ENCODE data around the gene DDX6.
"Not testable (repeated sequence)": the region's sequence is repeated elsewhere in the genome, so short reads cannot be mapped to it uniquely, and the experiment has no call there.

DDX6 gene, protein sequence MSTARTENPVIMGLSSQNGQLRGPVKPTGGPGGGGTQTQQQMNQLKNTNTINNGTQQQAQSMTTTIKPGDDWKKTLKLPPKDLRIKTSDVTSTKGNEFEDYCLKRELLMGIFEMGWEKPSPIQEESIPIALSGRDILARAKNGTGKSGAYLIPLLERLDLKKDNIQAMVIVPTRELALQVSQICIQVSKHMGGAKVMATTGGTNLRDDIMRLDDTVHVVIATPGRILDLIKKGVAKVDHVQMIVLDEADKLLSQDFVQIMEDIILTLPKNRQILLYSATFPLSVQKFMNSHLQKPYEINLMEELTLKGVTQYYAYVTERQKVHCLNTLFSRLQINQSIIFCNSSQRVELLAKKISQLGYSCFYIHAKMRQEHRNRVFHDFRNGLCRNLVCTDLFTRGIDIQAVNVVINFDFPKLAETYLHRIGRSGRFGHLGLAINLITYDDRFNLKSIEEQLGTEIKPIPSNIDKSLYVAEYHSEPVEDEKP
- 474 reads per million, percentile 98 among the genes with 10 or more reads in this experiment for total RNA-seq

GRCh38 chr11:118791111-118791960 lies at the start of gene DDX6:
Gene DDX6 (minus strand): TSS chr11:118791164. CDS start chr11:118786251, 4,913 bp downstream.
- DNase-seq: peak; percentile 88

GRCh38 chr11:118838905-118839553 lies 48.1 kb upstream of the DDX6 start:
- no peak for DNase-seq

DNA sequence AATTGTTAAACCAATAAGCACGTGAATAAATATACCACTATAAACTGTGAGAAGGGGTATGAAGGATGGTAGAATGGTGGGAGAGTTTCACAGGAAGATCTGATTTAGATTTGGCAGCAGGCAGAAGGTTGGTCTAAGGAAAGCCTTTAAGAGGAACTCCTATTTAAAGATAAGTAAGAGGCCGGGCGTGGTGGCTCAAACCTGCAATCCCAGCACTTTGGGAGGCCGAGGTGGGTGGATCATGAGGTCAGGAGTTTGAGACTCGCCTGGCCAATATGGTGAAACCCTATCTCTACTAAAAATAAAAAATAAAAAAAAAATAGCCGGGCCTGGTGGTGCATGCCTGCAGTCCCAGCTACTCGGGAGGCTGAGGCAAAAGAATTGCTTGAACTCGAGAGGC lies 46.9 kb upstream of the DDX6 start:
- DNase-seq: no peak

DNA sequence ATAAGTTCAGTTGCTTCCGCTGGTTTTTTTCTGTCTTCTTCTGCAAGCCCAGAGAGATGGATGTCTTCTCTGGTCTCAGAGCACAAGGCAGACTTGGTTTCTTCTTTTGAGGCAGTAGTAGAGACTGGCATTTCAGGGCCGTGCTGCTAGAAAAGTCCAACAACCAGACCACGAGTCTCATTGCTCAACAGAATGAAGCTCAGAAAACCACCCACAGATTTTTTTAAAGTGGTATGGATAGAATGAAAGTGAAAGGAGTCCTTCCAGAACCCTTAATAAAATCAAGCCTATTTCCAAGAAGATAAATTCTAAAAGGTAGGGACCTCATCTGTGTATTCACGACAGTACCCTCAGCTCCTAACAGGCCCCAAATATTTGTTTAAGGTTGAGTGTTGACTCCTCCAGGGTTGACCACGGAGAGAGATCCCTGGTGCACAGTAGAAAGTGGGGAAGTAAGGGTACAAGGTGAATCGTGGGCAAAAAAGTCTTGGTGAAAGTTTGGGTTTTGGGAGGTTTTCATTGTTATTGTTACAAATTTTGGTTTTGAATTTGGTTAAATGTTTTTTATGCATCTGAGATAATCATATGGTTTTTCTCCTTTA lies 43.6 kb upstream of the DDX6 start:
- DNase-seq: no peak

DNA sequence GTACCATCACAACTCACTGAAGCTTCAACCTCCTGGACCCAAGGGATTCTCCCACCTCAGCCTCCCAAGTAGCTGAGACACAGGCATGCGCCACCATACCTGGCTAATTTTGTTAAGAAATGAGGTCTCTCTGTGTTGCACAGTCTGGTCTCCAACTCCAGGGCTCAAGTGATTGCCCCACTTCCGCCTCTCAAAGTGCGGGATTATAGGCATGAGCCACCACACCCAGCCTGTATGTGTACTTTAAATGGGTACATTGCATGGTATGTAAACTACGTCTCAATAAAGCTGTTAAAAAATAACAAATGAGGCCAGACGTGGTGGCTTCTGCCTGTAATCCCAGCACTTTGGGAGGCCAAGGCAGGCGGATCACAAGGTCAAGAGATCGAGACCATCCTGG lies 36.2 kb upstream of the DDX6 start:
- no peak for DNase-seq

- DNase-seq: not testable (repeated sequence)
Measured at GRCh38 chr11:118822936-118823510, 32.1 kb upstream of the DDX6 start.

DNA sequence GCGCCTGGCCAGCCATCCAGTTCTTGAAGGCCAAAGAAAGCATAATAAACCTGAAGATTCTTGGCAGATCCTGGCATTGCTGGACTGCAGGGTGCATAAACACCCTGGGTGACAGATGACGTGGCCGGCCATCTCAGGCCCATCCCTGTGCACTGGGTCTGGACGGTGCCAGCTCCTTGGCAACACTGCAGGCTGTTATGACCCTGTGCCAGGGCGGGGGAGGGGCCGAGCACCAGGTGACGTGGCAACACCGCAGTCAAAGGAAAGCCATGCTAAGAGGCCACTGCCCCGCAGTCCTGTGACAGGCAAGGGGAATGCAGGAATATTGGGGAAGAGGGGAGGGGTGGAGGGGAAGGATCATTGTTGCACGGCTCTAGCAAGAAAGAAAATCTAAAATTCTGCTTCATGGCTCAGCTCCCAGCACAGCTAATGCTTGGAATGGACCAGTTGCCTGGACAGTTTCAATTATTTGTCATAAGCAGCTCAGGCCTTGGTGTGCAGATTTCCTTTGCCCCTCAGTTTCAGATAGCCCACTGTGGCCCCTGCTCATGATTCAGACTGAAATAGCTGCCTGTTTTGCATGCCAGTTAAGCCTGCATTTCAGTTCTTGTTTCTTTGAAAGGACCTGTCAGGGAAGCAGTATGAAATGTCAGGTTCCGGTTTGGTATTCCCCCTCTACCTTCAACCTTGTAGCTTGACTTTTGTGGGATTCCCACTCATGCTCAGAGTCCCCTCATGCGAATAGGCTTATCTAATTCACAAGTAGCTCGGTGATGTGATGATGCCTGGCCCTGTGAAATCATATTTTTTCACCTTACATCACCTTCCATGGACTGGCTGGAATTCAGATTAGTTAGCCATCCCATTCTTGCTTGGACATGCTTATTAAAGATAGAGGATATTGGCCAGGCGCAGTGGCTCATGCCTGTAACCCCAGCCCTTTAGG lies 29.7 kb upstream of the DDX6 start:
- DNase-seq: no peak

DNA sequence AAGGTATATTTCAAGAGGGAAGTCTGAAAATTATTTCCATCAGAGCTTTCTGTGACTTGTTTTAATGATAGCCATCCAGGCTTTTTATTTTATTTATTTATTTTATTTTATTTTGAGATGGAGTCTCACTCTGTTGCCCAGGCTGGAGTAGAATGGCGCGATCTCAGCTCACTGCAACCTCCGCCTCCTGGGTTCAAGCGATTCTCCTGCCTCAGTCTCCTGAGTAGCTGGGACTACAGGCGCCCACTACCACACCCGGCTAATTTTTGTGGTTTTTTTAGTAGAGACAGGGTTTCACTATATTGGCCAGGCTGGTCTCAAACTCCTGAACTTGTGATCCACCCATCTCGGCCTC lies 29.0 kb upstream of the DDX6 start:
- not testable (repeated sequence) for DNase-seq

- no peak for DNase-seq
Measured at GRCh38 chr11:118819334-118820024, 28.5 kb upstream of the DDX6 start.

DNA sequence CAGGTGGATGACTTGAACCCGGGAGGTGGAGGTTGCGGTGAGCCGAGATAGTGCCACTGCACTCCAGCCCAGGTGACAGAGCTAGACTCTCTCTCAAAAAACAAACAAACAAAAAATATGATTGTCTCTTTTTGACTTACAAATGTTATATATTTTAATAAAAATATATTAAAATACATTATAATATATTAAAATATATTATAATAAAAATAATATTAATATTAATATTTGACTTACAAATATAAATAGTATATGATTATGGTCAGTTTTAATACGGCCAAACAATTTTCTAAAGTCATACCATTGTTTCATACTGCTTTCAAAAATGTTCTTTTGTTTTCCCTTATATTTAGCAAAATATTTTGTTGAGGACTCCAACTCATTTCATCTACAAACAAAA lies 27.2 kb upstream of the DDX6 start:
- DNase-seq: no peak

DNA sequence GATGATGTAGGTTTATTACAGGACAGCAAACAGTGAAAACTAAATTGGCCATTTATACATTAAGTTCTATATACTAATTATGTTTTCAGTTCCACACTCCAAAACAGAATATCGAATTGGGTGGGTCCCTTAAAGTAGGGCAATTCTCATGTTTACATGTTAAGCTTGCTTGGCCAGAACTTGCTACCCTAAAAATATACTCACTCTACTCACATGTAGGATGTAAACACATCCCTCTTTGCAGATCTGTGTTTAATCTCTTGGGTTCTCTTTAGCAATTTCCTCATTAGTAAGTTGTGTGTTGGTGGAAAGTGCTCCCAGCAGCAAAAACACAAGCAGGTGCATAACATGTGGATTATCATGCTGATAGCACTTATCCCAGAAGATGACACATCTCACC lies 22.6 kb upstream of the DDX6 start:
- no peak for DNase-seq

DNA sequence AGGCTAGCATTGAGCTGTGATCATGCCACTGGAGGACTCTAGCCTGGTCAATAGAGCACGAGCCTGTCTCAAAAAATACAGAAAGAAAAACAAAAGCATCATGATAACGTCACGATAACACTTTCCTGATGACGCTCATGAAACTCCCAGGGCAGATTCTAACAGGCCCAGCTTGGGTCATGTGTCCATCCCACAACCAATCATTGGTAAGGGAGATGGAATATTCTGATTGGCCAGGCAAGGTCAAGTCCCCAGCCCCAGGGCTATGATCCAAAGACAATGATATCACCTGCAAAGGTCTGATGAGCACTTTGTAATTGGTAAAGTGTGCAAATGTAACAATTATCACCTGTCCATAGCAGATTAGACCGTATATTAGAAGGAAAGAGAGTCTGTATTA lies 21.5 kb upstream of the DDX6 start:
- DNase-seq: no peak

GRCh38 chr11:118807800-118808778 lies 17.1 kb upstream of the DDX6 start:
- DNase-seq: no peak

GRCh38 chr11:118806400-118806799 lies 15.4 kb upstream of the DDX6 start:
- no peak for DNase-seq

DNA sequence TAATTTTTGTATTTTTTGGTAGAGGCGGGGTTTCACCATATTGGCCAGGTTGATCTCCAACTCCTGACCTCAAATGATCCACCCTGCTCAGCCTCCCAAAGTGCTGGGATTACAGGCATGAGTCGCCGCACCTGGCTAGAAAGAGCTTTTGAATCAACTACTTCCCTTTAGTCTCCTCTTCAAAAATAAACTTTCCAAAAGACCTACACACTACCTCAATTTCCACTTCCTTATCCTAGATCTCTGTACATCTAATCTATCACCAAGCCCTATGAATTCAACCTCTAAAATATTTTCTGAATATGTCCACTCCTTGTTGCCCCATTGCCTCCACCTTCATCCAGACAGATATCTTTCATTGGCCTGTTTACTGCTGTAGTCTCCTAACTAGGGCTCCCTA lies 13.1 kb upstream of the DDX6 start:
- no peak for DNase-seq

GRCh38 chr11:118799372-118799771 lies 8.4 kb upstream of the DDX6 start:
- no peak for DNase-seq

GRCh38 chr11:118797510-118797909 lies 6.5 kb upstream of the DDX6 start:
- no peak for DNase-seq

- DNase-seq: peak; percentile 53
Measured at GRCh38 chr11:118792570-118793124, 1.7 kb upstream of the DDX6 start.

- peak; percentile 21 for DNase-seq
Measured at GRCh38 chr11:118791961-118792569, 1.1 kb upstream of the DDX6 start.

All from effector CD4-positive, alpha-beta T cell (primary cell).